Ascending aorta (tissue), 2 donors: ENCODE data around the gene PCDHGA9. TPM values are rescaled to one million over a fixed set of nuclear protein-coding genes. Genes with fewer than 3 reads are reported as not detected.

Source experiments
- DNase-seq, 2 donors: peaks; one replicate each; pipeline ENCODE4 v3.0.0-alpha.2; 2019; ENCODE audit warnings: low spot score in 2 of 2
- H3K27ac ChIP-seq, 2 donors: fragments of 200-600 bp; sonication (generic); one replicate each; pipeline ENCODE4 v1.5.1; 2016 to 2017; ENCODE audit warnings: mild to moderate bottlenecking in 1 of 2
- H3K27me3 ChIP-seq: fragments of 200-600 bp; sonication (generic); one replicate; pipeline ENCODE4 v1.5.1; 2017
- H3K36me3 ChIP-seq, 2 donors: fragments of 200-600 bp; sonication (generic); one replicate each; pipeline ENCODE4 v1.5.1; 2016
- H3K4me1 ChIP-seq, 2 donors: fragments of 200-600 bp; sonication (generic); one replicate each; pipeline ENCODE4 v1.5.1; 2016 to 2017; ENCODE audit warnings: mild to moderate bottlenecking in 1 of 2
- H3K4me3 ChIP-seq, 2 donors: fragments of 200-600 bp; sonication (generic); one replicate each; pipeline ENCODE4 v1.5.1; 2016 to 2017; ENCODE audit warnings: mild to moderate bottlenecking in 1 of 2
- H3K9me3 ChIP-seq, 2 donors: fragments of 200-600 bp; sonication (generic); one replicate each; pipeline ENCODE4 v1.5.1; 2016
- CTCF ChIP-seq, 3 experiments: fragments of 200-600 bp in 2 of 3; fragments of 450-650 bp in 1 of 3; sonication (generic) in 2 of 3; IDR thresholded peaks; one replicate each; pipeline ENCODE4 v1.5.1; 2016 to 2019; ENCODE audit warnings: antibody characterized with exemption in 3 of 3, mild to moderate bottlenecking in 1 of 3, moderate library complexity in 1 of 3
- intact Hi-C: fragments of 100-400 bp; cut with DNase I; formaldehyde crosslinking; loops from one replicate; pipeline ENCODE4 v1.15.1; 2023
- total RNA-seq: library from RNA; depleted of rRNA; stranded (reverse); fragments of >200 nt; gene quantifications from one replicate; pipeline ENCODE4 v1.1.0, GENCODE V29; 2016

PCDHGA9 gene
- total RNA-seq: 3.2 TPM

DNA sequence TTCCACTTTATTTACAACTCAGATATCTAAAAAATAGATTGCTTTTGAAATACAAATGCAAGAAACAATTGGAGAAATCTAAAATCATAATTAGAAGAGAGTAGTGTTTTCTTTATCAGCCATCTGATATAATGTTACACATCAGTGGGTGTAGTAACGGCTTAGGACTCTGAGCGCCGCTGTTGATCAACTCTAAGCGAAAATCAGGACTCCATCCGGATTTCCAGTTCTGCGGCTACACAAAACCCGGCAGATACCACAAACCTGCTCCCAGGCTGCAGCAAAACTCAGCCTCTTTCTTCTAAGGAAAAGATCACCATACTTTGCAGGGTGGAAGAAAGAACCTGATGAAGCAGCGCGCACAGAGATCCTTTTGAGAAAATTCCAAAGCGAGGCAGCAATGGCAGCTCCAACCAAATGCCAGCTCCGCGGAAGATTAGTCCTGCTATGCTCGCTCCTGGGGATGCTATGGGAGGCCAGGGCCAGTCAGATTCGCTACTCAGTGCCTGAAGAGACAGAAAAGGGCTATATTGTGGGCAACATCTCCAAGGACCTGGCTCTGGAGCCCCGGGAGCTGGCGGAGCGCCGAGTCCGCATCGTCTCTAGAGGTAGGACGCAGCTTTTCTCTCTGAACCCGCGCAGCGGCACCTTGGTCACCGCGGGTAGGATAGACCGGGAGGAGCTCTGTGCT is at the start of gene PCDHGA9:
PCDHGA9 (plus strand) TSS at position 226 of the 691 bp plus-strand sequence; CDS start at position 401, 175 bp downstream.
- intact Hi-C loops: loop anchor here (5.0 to 10.0 kb wide), 2 partner anchors 122 to 160 kb away; no protein-coding TSS in a partner anchor

GRCh38 chr5:141354900-141355469 is 47.6 kb upstream of the PCDHGA9 start, which contains the start of gene PCDHGA4:
Gene PCDHGA4, plus strand, starts transcription at chr5:141355021. Its CDS starts 87 bp downstream, at chr5:141355108.
- Histone ChIP-seq H3K9me3 (peaks cover 81 to 99% of the 10 kb centered on the region in 2 donors), H3K27me3 (no peaks in the 10 kb centered on the region), H3K36me3 (peaks cover 0 to 4% of the 10 kb centered on the region in 2 donors), H3K27ac (no peak within 1 kb of the TSS), H3K4me3 (peak within 1 kb of the TSS; percentile 29 to 30), H3K4me1 (no peaks in the 10 kb centered on the region)
- TF ChIP-seq CTCF (IDR thresholded peaks at IDR 0.05): peak in 2 of 3 experiments; percentile 11 to 27
- intact Hi-C loops: no loop called here
- no peak for DNase-seq

More for the DNA sequence above, at the start of gene PCDHGA9:
- no peaks in the 10 kb centered on the region for H3K4me1 ChIP-seq
- peak within 1 kb of the TSS; percentile 37 to 45 for H3K4me3 ChIP-seq
- peaks cover 87 to 97% of the 10 kb centered on the region in 2 donors for H3K9me3 ChIP-seq
- H3K27me3 ChIP-seq: no peaks in the 10 kb centered on the region
- H3K36me3 ChIP-seq: peaks cover 4 to 5% of the 10 kb centered on the region in 2 donors
- DNase-seq: no peak
- TF ChIP-seq CTCF (IDR thresholded peaks at IDR 0.05): peak in 2 of 3 experiments; percentile 20 to 23
- no peak within 1 kb of the TSS for H3K27ac ChIP-seq

GRCh38 chr5:141355641-141356040 is 46.9 kb upstream of the PCDHGA9 start:
- intact Hi-C loops: no loop called here
- DNase-seq: no peak

GRCh38 chr5:141356133-141356532 is 46.4 kb upstream of the PCDHGA9 start:
- intact Hi-C loops: no loop called here
- Histone ChIP-seq H3K9me3 (peaks cover 81 to 99% of the 10 kb centered on the region in 2 donors), H3K36me3 (peaks cover 0 to 4% of the 10 kb centered on the region in 2 donors), H3K4me1 (no peaks in the 10 kb centered on the region), H3K27me3 (no peaks in the 10 kb centered on the region), H3K4me3 (no peak overlapping the region), H3K27ac (no peak overlapping the region)
- no peak for DNase-seq
- TF ChIP-seq CTCF (IDR thresholded peaks at IDR 0.05): no peak

More at GRCh38 chr5:141355641-141356040, 46.9 kb upstream of the PCDHGA9 start:
- H3K27me3 ChIP-seq: no peaks in the 10 kb centered on the region
- peak overlapping the region; percentile 29 to 30 for H3K4me3 ChIP-seq
- H3K36me3 ChIP-seq: peaks cover 0 to 4% of the 10 kb centered on the region in 2 donors
- H3K9me3 ChIP-seq: peaks cover 81 to 99% of the 10 kb centered on the region in 2 donors
- no peaks in the 10 kb centered on the region for H3K4me1 ChIP-seq
- TF ChIP-seq CTCF (IDR thresholded peaks at IDR 0.05): no peak
- H3K27ac ChIP-seq: no peak overlapping the region

GRCh38 chr5:141356950-141357349 is 45.6 kb upstream of the PCDHGA9 start:
- Histone ChIP-seq H3K9me3 (peaks cover 82 to 97% of the 10 kb centered on the region in 2 donors), H3K4me3 (no peak overlapping the region), H3K27me3 (no peaks in the 10 kb centered on the region), H3K36me3 (peaks cover 0 to 4% of the 10 kb centered on the region in 2 donors), H3K27ac (no peak overlapping the region), H3K4me1 (no peaks in the 10 kb centered on the region)
- TF ChIP-seq CTCF (IDR thresholded peaks at IDR 0.05): no peak
- DNase-seq: no peak
- intact Hi-C loops: no loop called here
